OCI-LY7 (cell line): ENCODE data around the gene GALNT14. TPM values are rescaled to one million over a fixed set of nuclear protein-coding genes. Genes with fewer than 3 reads are reported as not detected.

Experiments
- BruUV-seq: library from RNA; stranded (reverse); fragments of 400-500 nt; replicated peaks from 2 replicates; lab custom pipeline; 2021; lab: Mats Ljungman, UMichigan
- CTCF ChIA-PET: fragments of 300-600 bp; sonication (Branson Sonifier 250); formaldehyde crosslinking; loops from one replicate; lab custom pipeline; 2022; ENCODE audit warnings: antibody characterized with exemption; ENCODE audit not compliant: unreplicated experiment; lab: Charles Lee
- POLR2A ChIA-PET: fragments of 300-600 bp; sonication (Branson Sonifier 250); formaldehyde crosslinking; loops from one replicate; lab custom pipeline; 2022; ENCODE audit warnings: antibody characterized with exemption; lab: Charles Lee
- DNase-seq: peaks from one replicate; pipeline ENCODE4 v3.0.0-alpha.2; 2015; ENCODE audit warnings: low spot score
- H2AFZ ChIP-seq: fragments of 200-600 bp; sonication (generic), shearing (Covaris generic); 2 replicates; pipeline ENCODE4 v1.6.1; 2014; ENCODE audit warnings: mild to moderate bottlenecking, antibody characterized with exemption, low read length, moderate library complexity
- H3K27ac ChIP-seq: fragments of 200-600 bp; sonication (generic); 2 replicates; pipeline ENCODE4 v1.5.1; 2014; ENCODE audit warnings: mixed run types, low read depth, mild to moderate bottlenecking, moderate library complexity, low read length, inconsistent platforms; ENCODE audit not compliant: poor library complexity, severe bottlenecking
- H3K36me3 ChIP-seq: fragments of 200-600 bp; sonication (generic); 2 replicates; pipeline ENCODE4 v1.6.1; 2014; ENCODE audit warnings: mild to moderate bottlenecking, antibody characterized with exemption, low read length, moderate library complexity, mixed read lengths; ENCODE audit not compliant: insufficient read depth
- H3K4me1 ChIP-seq: fragments of 200-600 bp; sonication (generic); 2 replicates; pipeline ENCODE4 v1.5.1; 2014; ENCODE audit warnings: mild to moderate bottlenecking, low read length; ENCODE audit not compliant: insufficient read depth, poor library complexity, severe bottlenecking
- H3K4me2 ChIP-seq: fragments of 200-600 bp; sonication (generic); 2 replicates; pipeline ENCODE4 v1.6.1; 2014; ENCODE audit warnings: mild to moderate bottlenecking, low read length
- H3K4me3 ChIP-seq: fragments of 200-600 bp; sonication (generic); 2 replicates; pipeline ENCODE4 v1.5.1; 2014; ENCODE audit warnings: mild to moderate bottlenecking, low read depth, low read length; ENCODE audit not compliant: poor library complexity, severe bottlenecking
- H3K79me2 ChIP-seq: fragments of 200-600 bp; sonication (generic); 2 replicates; pipeline ENCODE4 v1.6.1; 2016; ENCODE audit warnings: low read depth, mild to moderate bottlenecking, low read length, moderate library complexity, mixed read lengths; ENCODE audit not compliant: insufficient read depth
- H3K9me2 ChIP-seq: fragments of 200-600 bp; sonication (generic); 2 replicates; pipeline ENCODE4 v1.6.1; 2016; ENCODE audit warnings: mild to moderate bottlenecking, low read length, mixed read lengths; ENCODE audit not compliant: insufficient read depth
- H3K9me3 ChIP-seq: fragments of 200-600 bp; sonication (generic); 2 replicates; pipeline ENCODE4 v1.6.1; 2014; ENCODE audit warnings: mild to moderate bottlenecking, mixed run types, low read length, mixed read lengths
- H4K20me1 ChIP-seq: fragments of 200-600 bp; sonication (generic); 2 replicates; pipeline ENCODE4 v1.6.1; 2014; ENCODE audit warnings: mild to moderate bottlenecking, antibody characterized with exemption, low read length, moderate library complexity, mixed read lengths; ENCODE audit not compliant: insufficient read depth
- EZH2phosphoT487 ChIP-seq: fragments of 200-600 bp; sonication (generic); IDR thresholded peaks from 2 replicates; pipeline ENCODE4 v1.6.1; 2018; ENCODE audit warnings: low read depth, borderline replicate concordance, mild to moderate bottlenecking, mixed run types, antibody characterized with exemption, low read length, moderate library complexity, mixed read lengths
- intact Hi-C: fragments of 100-400 bp; cut with micrococcal nuclease; formaldehyde crosslinking; loops from one replicate; pipeline ENCODE4 v1.10.0; 2022; ENCODE audit not compliant: unreplicated experiment
- total RNA-seq, 2 experiments: library from RNA; depleted of rRNA in 1 of 2; stranded (reverse); fragments of >200 nt in 1 of 2; shearing (Covaris generic) in 1 of 2; gene quantifications; 2 replicates each; pipeline ENCODE4 v1.2.3, GENCODE V29; 2014 to 2022
- TF ChIP-seq, protein P1 (sequence below): fragments of 200-600 bp; sonication (generic); conservative IDR thresholded peaks from 2 replicates; pipeline ENCODE4 v1.5.1; 2014; ENCODE audit warnings: mild to moderate bottlenecking, antibody characterized with exemption, low read length, moderate library complexity, mixed read lengths

The GALNT14 gene
- total RNA-seq, 2 experiments from 2014 or later, result 14.8 to 25.6 TPM

DNA sequence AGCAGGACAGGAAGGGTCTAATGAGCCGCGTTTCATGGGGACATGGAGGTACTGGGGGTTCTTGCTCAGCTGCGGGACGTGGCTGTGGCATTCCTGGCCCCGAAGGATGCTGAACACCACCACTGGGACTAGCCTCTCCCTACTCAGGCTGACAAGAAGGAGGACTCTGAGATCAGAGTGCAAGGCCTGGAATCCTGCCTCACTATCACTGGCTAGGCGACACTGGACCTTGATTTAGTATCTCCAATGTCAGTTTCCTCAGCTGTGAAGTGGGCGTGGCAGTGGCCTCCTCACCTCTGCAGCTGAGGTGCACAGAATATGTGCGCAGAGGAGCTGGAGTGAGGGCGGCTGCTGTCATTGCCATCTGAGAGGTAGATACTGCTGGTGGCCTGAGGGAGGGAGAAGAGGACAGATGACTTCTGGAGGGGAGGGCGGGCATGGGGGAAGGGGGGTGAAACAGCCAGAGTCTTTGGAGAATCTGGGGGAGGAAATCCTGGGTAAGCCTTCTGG is 173.2 kb downstream of the GALNT14 start:
- intact Hi-C loops, result no loop called here
- no peaks in the 10 kb centered on the region for H3K9me2 ChIP-seq
- H3K79me2 ChIP-seq, result no peaks in the 10 kb centered on the region
- no peak overlapping the region for H2AFZ ChIP-seq
- no peak for DNase-seq
- H3K27ac ChIP-seq, result no peak overlapping the region
- peaks cover 15% of the 10 kb centered on the region; the same call in 1 of the 2 replicates for H3K36me3 ChIP-seq
- H3K4me3 ChIP-seq, result no peak overlapping the region
- no TSS peak for BruUV-seq
- H3K9me3 ChIP-seq, result no peaks in the 10 kb centered on the region
- no peak for TF ChIP-seq EZH2phosphoT487
- TF ChIP-seq, protein P1, sequence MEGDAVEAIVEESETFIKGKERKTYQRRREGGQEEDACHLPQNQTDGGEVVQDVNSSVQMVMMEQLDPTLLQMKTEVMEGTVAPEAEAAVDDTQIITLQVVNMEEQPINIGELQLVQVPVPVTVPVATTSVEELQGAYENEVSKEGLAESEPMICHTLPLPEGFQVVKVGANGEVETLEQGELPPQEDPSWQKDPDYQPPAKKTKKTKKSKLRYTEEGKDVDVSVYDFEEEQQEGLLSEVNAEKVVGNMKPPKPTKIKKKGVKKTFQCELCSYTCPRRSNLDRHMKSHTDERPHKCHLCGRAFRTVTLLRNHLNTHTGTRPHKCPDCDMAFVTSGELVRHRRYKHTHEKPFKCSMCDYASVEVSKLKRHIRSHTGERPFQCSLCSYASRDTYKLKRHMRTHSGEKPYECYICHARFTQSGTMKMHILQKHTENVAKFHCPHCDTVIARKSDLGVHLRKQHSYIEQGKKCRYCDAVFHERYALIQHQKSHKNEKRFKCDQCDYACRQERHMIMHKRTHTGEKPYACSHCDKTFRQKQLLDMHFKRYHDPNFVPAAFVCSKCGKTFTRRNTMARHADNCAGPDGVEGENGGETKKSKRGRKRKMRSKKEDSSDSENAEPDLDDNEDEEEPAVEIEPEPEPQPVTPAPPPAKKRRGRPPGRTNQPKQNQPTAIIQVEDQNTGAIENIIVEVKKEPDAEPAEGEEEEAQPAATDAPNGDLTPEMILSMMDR, result no peak
- H3K4me2 ChIP-seq, result no peak overlapping the region
- POLR2A ChIA-PET, result no interaction called here
- CTCF ChIA-PET, result no interaction called here
- H3K4me1 ChIP-seq, result no peaks in the 10 kb centered on the region
- no peaks in the 10 kb centered on the region for H4K20me1 ChIP-seq

DNA sequence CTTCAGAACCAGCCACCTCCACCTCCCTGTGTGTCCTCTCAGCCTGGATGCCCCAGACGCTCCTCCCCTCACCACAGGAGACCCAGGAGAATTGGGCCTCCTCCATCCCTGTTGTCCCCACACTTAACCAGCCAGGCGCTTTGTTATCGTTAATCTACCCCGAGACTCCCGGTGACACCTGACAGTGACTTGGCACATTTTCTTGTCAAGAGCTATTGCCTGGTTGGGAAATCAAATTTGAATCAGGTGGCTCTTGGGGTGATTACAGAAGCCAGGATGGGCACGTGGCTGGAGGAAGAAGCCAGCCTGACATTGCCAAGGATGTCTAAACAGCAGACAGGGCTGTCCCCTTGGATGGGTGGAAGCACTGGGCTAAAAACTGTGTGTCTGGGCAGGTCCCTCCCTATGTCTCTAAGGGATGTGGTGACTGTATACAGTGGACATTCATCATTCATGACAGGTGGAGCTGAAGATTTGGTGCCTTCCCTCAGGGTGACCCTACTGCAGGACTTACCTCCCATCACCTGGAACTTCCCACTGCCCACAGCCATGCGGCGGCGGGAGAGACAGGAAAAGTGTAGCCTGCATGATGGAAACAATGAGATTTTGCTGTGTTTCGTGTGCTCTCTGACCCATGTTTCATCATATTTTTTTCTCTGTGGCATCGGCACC is 173.8 kb downstream of the GALNT14 start:
- Histone ChIP-seq H4K20me1 (no peaks in the 10 kb centered on the region), H3K4me2 (no peak overlapping the region), H3K27ac (no peak overlapping the region), H3K79me2 (no peaks in the 10 kb centered on the region), H3K36me3 (peaks cover 15% of the 10 kb centered on the region; the same call in 1 of the 2 replicates), H3K9me2 (no peaks in the 10 kb centered on the region), H3K9me3 (no peaks in the 10 kb centered on the region), H2AFZ (no peak overlapping the region), H3K4me3 (no peak overlapping the region), H3K4me1 (no peaks in the 10 kb centered on the region)
- no TSS peak for BruUV-seq
- intact Hi-C loops, result no loop called here
- TF ChIP-seq, protein P1, result no peak
- no peak for TF ChIP-seq EZH2phosphoT487
- CTCF ChIA-PET, result no interaction called here
- POLR2A ChIA-PET, result no interaction called here
- no peak for DNase-seq

DNA sequence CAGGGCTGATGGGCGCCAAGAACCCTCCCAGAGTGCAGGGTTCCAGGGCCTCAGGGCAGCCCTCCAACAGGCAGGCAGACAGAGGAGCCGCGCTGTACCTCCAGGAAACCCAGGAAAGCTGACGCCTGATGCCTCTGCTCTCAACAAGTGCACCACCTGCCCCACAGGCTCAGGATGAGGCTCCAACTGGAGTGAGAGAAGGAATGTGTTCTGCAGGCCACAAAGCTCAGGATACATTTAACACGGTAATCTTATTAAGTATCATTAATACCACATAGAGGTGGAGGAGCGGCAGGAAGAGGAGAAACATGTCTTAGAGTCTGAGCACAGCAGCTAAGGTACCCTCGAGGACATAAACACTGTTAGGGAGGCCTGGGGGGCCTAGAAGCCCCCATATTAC is 175.1 kb downstream of the GALNT14 start:
- H2AFZ ChIP-seq, result no peak overlapping the region
- H3K36me3 ChIP-seq, result peaks cover 15% of the 10 kb centered on the region; the same call in 1 of the 2 replicates
- H3K79me2 ChIP-seq, result no peaks in the 10 kb centered on the region
- CTCF ChIA-PET, result no interaction called here
- H3K4me2 ChIP-seq, result no peak overlapping the region
- no peak for TF ChIP-seq EZH2phosphoT487
- TF ChIP-seq, protein P1, result no peak
- DNase-seq, result no peak
- H3K9me3 ChIP-seq, result no peaks in the 10 kb centered on the region
- no peak overlapping the region for H3K4me3 ChIP-seq
- POLR2A ChIA-PET, result no interaction called here
- BruUV-seq, result no TSS peak
- H3K27ac ChIP-seq, result no peak overlapping the region
- no peaks in the 10 kb centered on the region for H3K9me2 ChIP-seq
- H3K4me1 ChIP-seq, result no peaks in the 10 kb centered on the region
- intact Hi-C loops, result no loop called here
- no peaks in the 10 kb centered on the region for H4K20me1 ChIP-seq
